GM18909 (cell line): ENCODE data around the gene ZNF839.
"Not testable (repeated sequence)": the region's sequence is repeated elsewhere in the genome, so short reads cannot be mapped to it uniquely, and the experiment has no call there.

Experiments used
- ATAC-seq: cut with Tn5 transposase; IDR thresholded peaks from one replicate; pipeline ENCODE4 v1.9.1; 2021; ENCODE audit warnings: mild to moderate bottlenecking; ENCODE audit not compliant: unreplicated experiment, poor library complexity

The ZNF839 gene

GRCh38 chr14:102304611-102305506 is 14.7 kb upstream of the ZNF839 start, which contains the start of gene MOK:
Gene MOK (minus strand): TSS chr14:102305164. CDS start chr14:102304968, 196 bp downstream.
- peak; percentile 96 for ATAC-seq

GRCh38 chr14:102314242-102315011 is 5.1 kb upstream of the ZNF839 start:
- ATAC-seq = peak; percentile 61

- ATAC-seq = no peak
These were observed 4.4 kb upstream of the ZNF839 start for GRCh38 chr14:102315121-102315520.

- no peak for ATAC-seq
These were observed 3.2 kb upstream of the ZNF839 start for GRCh38 chr14:102316338-102316742.

GRCh38 chr14:102316743-102317563 is 2.6 kb upstream of the ZNF839 start:
- ATAC-seq = peak; percentile 67

GRCh38 chr14:102317564-102318248 is 1.8 kb upstream of the ZNF839 start:
- no peak for ATAC-seq

- ATAC-seq = no peak
These were observed 717 bp upstream of the ZNF839 start for GRCh38 chr14:102318781-102319276.

GRCh38 chr14:102320033-102320660 is 601 bp downstream of the ZNF839 start:
- ATAC-seq = peak; percentile 27

GRCh38 chr14:102320671-102321455 is 1.3 kb downstream of the ZNF839 start:
- no peak for ATAC-seq

- no peak for ATAC-seq
These were observed 2.2 kb downstream of the ZNF839 start for GRCh38 chr14:102321456-102322422.

- ATAC-seq = no peak
These were observed 3.6 kb downstream of the ZNF839 start for GRCh38 chr14:102323102-102323501.

GRCh38 chr14:102325791-102326345 is 6.3 kb downstream of the ZNF839 start:
- ATAC-seq = no peak

- ATAC-seq = no peak
These were observed 7.0 kb downstream of the ZNF839 start for GRCh38 chr14:102326583-102326982.

- ATAC-seq = not testable (repeated sequence)
These were observed 9.8 kb downstream of the ZNF839 start for GRCh38 chr14:102329381-102329780.

- ATAC-seq = no peak
These were observed 11.3 kb downstream of the ZNF839 start for GRCh38 chr14:102330806-102331205.

- no peak for ATAC-seq
These were observed 13.8 kb downstream of the ZNF839 start for GRCh38 chr14:102333390-102333789.
